ENCODE measurements around the gene CALCOCO1.

Gene CALCOCO1

GRCh38 chr12:53659011-53659551 is 68.2 kb downstream of the CALCOCO1 start:
- DNase-seq: no peak

Data from activated T-cell treated with anti-CD3 and anti-CD28 coated beads for 4 hours (primary cell).